ENCODE data around the gene SEC14L1.

SEC14L1 gene

GRCh38 chr17:77186141-77186604, 45.4 kb downstream of the SEC14L1 start:
- WGBS, result 91% methylated on average over 13 of the region's 13 CpGs
- Histone ChIP-seq H3K79me1 (replicated peaks; ENCODE audit: low read length, poor library complexity, severe bottlenecking) (no peaks in the 10 kb centered on the region), H3K23ac (ENCODE audit: low read length in 2 of 2) (no peak overlapping the region), H3K36me3 (ENCODE audit: control insufficient read depth in 1 of 2, insufficient read depth in 2 of 2, low read depth in 1 of 2, low read length in 2 of 2) (peaks cover 10 to 12% of the 10 kb centered on the region in 2 experiments), H3K4ac (ENCODE audit: low read depth in 1 of 2, low read length in 2 of 2) (no peak overlapping the region), H2AK5ac (ENCODE audit: low read length, severe bottlenecking) (no peak overlapping the region), H2AFZ (ENCODE audit: low read depth, low read length) (no peak overlapping the region), H2BK120ac (ENCODE audit: low read depth, low read length) (no peak overlapping the region), H3K4me1 (ENCODE audit: control insufficient read depth, insufficient read depth, low read depth, low read length) (peaks cover 19% of the 10 kb centered on the region), H3K18ac (ENCODE audit: low read depth in 1 of 2, low read length in 2 of 2) (no peak overlapping the region), H3K27ac (ENCODE audit: low read length, poor library complexity, severe bottlenecking) (no peak overlapping the region), H3K27me3 (ENCODE audit: control insufficient read depth in 1 of 2, insufficient read depth in 1 of 2, low read length in 2 of 2) (no peaks in the 10 kb centered on the region), H2BK12ac (ENCODE audit: low read length in 2 of 2) (no peak overlapping the region), H3K9me3 (ENCODE audit: control insufficient read depth, low read length) (no peaks in the 10 kb centered on the region), H3K9ac (ENCODE audit: low read length) (no peak overlapping the region), H4K91ac (ENCODE audit: low read length) (no peak overlapping the region), H3K14ac (ENCODE audit: low read length in 2 of 2) (no peak overlapping the region), H2BK5ac (ENCODE audit: low read depth, low read length, poor library complexity, severe bottlenecking) (no peak overlapping the region), H4K8ac (ENCODE audit: low read length) (no peak overlapping the region), H2BK15ac (ENCODE audit: low read depth, poor library complexity, severe bottlenecking) (no peak overlapping the region), H3K4me3 (ENCODE audit: insufficient read depth in 1 of 2, low read depth in 1 of 2, low read length in 2 of 2) (no peak overlapping the region), H3K4me2 (ENCODE audit: low read length, poor library complexity, severe bottlenecking) (no peak overlapping the region)
- DNase-seq, result no peak

GRCh38 chr17:77188084-77189066, 47.6 kb downstream of the SEC14L1 start:
- Histone ChIP-seq H2AFZ (ENCODE audit: low read depth, low read length) (no peak overlapping the region), H3K23ac (ENCODE audit: low read length in 2 of 2) (no peak overlapping the region), H3K9me3 (ENCODE audit: control insufficient read depth, low read length) (no peaks in the 10 kb centered on the region), H4K8ac (ENCODE audit: low read length) (no peak overlapping the region), H3K4me3 (ENCODE audit: insufficient read depth in 1 of 2, low read depth in 1 of 2, low read length in 2 of 2) (no peak overlapping the region), H2AK5ac (ENCODE audit: low read length, severe bottlenecking) (no peak overlapping the region), H3K4ac (ENCODE audit: low read depth in 1 of 2, low read length in 2 of 2) (no peak overlapping the region), H2BK15ac (ENCODE audit: low read depth, poor library complexity, severe bottlenecking) (no peak overlapping the region), H3K14ac (ENCODE audit: low read length in 2 of 2) (no peak overlapping the region), H3K9ac (ENCODE audit: low read length) (no peak overlapping the region), H3K36me3 (ENCODE audit: control insufficient read depth in 1 of 2, insufficient read depth in 2 of 2, low read depth in 1 of 2, low read length in 2 of 2) (peaks cover 25 to 34% of the 10 kb centered on the region in 2 experiments), H2BK5ac (ENCODE audit: low read depth, low read length, poor library complexity, severe bottlenecking) (no peak overlapping the region), H3K27me3 (ENCODE audit: control insufficient read depth in 1 of 2, insufficient read depth in 1 of 2, low read length in 2 of 2) (no peaks in the 10 kb centered on the region), H3K27ac (ENCODE audit: low read length, poor library complexity, severe bottlenecking) (no peak overlapping the region), H3K79me1 (replicated peaks; ENCODE audit: low read length, poor library complexity, severe bottlenecking) (peaks cover 3% of the 10 kb centered on the region), H3K4me2 (ENCODE audit: low read length, poor library complexity, severe bottlenecking) (no peak overlapping the region), H2BK120ac (ENCODE audit: low read depth, low read length) (no peak overlapping the region), H3K4me1 (ENCODE audit: control insufficient read depth, insufficient read depth, low read depth, low read length) (peaks cover 17% of the 10 kb centered on the region), H4K91ac (ENCODE audit: low read length) (no peak overlapping the region), H3K18ac (ENCODE audit: low read depth in 1 of 2, low read length in 2 of 2) (no peak overlapping the region), H2BK12ac (ENCODE audit: low read length in 2 of 2) (no peak overlapping the region)
- DNase-seq, result no peak
- 89% methylated on average over 14 of the region's 17 CpGs for WGBS

GRCh38 chr17:77189148-77189547, 48.4 kb downstream of the SEC14L1 start:
- Histone ChIP-seq H4K8ac (ENCODE audit: low read length) (no peak overlapping the region), H3K9me3 (ENCODE audit: control insufficient read depth, low read length) (no peaks in the 10 kb centered on the region), H3K4ac (ENCODE audit: low read depth in 1 of 2, low read length in 2 of 2) (no peak overlapping the region), H3K4me1 (ENCODE audit: control insufficient read depth, insufficient read depth, low read depth, low read length) (peaks cover 14% of the 10 kb centered on the region), H2AK5ac (ENCODE audit: low read length, severe bottlenecking) (peak overlapping the region; percentile 60), H3K18ac (ENCODE audit: low read depth in 1 of 2, low read length in 2 of 2) (no peak overlapping the region), H2BK15ac (ENCODE audit: low read depth, poor library complexity, severe bottlenecking) (no peak overlapping the region), H2AFZ (ENCODE audit: low read depth, low read length) (no peak overlapping the region), H3K9ac (ENCODE audit: low read length) (no peak overlapping the region), H4K91ac (ENCODE audit: low read length) (no peak overlapping the region), H3K36me3 (ENCODE audit: control insufficient read depth in 1 of 2, insufficient read depth in 2 of 2, low read depth in 1 of 2, low read length in 2 of 2) (peaks cover 31 to 42% of the 10 kb centered on the region in 2 experiments), H3K79me1 (replicated peaks; ENCODE audit: low read length, poor library complexity, severe bottlenecking) (peaks cover 7% of the 10 kb centered on the region), H3K14ac (ENCODE audit: low read length in 2 of 2) (no peak overlapping the region), H3K4me3 (ENCODE audit: insufficient read depth in 1 of 2, low read depth in 1 of 2, low read length in 2 of 2) (no peak overlapping the region), H2BK5ac (ENCODE audit: low read depth, low read length, poor library complexity, severe bottlenecking) (no peak overlapping the region), H3K27ac (ENCODE audit: low read length, poor library complexity, severe bottlenecking) (no peak overlapping the region), H2BK12ac (ENCODE audit: low read length in 2 of 2) (no peak overlapping the region), H3K4me2 (ENCODE audit: low read length, poor library complexity, severe bottlenecking) (no peak overlapping the region), H3K27me3 (ENCODE audit: control insufficient read depth in 1 of 2, insufficient read depth in 1 of 2, low read length in 2 of 2) (no peaks in the 10 kb centered on the region), H3K23ac (ENCODE audit: low read length in 2 of 2) (no peak overlapping the region), H2BK120ac (ENCODE audit: low read depth, low read length) (no peak overlapping the region)
- WGBS, result 88% methylated on average over 2 of the region's 2 CpGs
- no peak for DNase-seq

GRCh38 chr17:77190576-77190975, 49.8 kb downstream of the SEC14L1 start:
- Histone ChIP-seq H3K4me2 (ENCODE audit: low read length, poor library complexity, severe bottlenecking) (no peak overlapping the region), H3K9me3 (ENCODE audit: control insufficient read depth, low read length) (no peaks in the 10 kb centered on the region), H3K4me1 (ENCODE audit: control insufficient read depth, insufficient read depth, low read depth, low read length) (peaks cover 8% of the 10 kb centered on the region), H2BK120ac (ENCODE audit: low read depth, low read length) (no peak overlapping the region), H3K27me3 (ENCODE audit: control insufficient read depth in 1 of 2, insufficient read depth in 1 of 2, low read length in 2 of 2) (no peaks in the 10 kb centered on the region), H3K36me3 (ENCODE audit: control insufficient read depth in 1 of 2, insufficient read depth in 2 of 2, low read depth in 1 of 2, low read length in 2 of 2) (peaks cover 44 to 56% of the 10 kb centered on the region in 2 experiments), H4K8ac (ENCODE audit: low read length) (no peak overlapping the region), H2AFZ (ENCODE audit: low read depth, low read length) (no peak overlapping the region), H2AK5ac (ENCODE audit: low read length, severe bottlenecking) (no peak overlapping the region), H3K4ac (ENCODE audit: low read depth in 1 of 2, low read length in 2 of 2) (no peak overlapping the region), H3K27ac (ENCODE audit: low read length, poor library complexity, severe bottlenecking) (no peak overlapping the region), H3K18ac (ENCODE audit: low read depth in 1 of 2, low read length in 2 of 2) (no peak overlapping the region), H3K14ac (ENCODE audit: low read length in 2 of 2) (no peak overlapping the region), H2BK5ac (ENCODE audit: low read depth, low read length, poor library complexity, severe bottlenecking) (no peak overlapping the region), H3K9ac (ENCODE audit: low read length) (no peak overlapping the region), H4K91ac (ENCODE audit: low read length) (no peak overlapping the region), H3K79me1 (replicated peaks; ENCODE audit: low read length, poor library complexity, severe bottlenecking) (peaks cover 12% of the 10 kb centered on the region), H2BK15ac (ENCODE audit: low read depth, poor library complexity, severe bottlenecking) (no peak overlapping the region), H3K4me3 (ENCODE audit: insufficient read depth in 1 of 2, low read depth in 1 of 2, low read length in 2 of 2) (no peak overlapping the region), H3K23ac (ENCODE audit: low read length in 2 of 2) (no peak overlapping the region), H2BK12ac (ENCODE audit: low read length in 2 of 2) (no peak overlapping the region)
- DNase-seq, result no peak
- WGBS, result 97% methylated on average over 11 of the region's 11 CpGs

Data from mesenchymal stem cell (in vitro differentiated cells and primary cell).